Ascending aorta (tissue), 2 donors: ENCODE results near the gene PACRG. TPM values are rescaled to one million over a fixed set of nuclear protein-coding genes. Genes with fewer than 3 reads are reported as not detected.

Experiments used
- DNase-seq, 2 donors: peaks; one replicate each; pipeline ENCODE4 v3.0.0-alpha.2; 2019; ENCODE audit warnings: low spot score in 2 of 2
- H3K27ac ChIP-seq, 2 donors: fragments of 200-600 bp; sonication (generic); one replicate each; pipeline ENCODE4 v1.5.1; 2016 to 2017; ENCODE audit warnings: mild to moderate bottlenecking in 1 of 2
- H3K27me3 ChIP-seq: fragments of 200-600 bp; sonication (generic); one replicate; pipeline ENCODE4 v1.5.1; 2017
- H3K36me3 ChIP-seq, 2 donors: fragments of 200-600 bp; sonication (generic); one replicate each; pipeline ENCODE4 v1.5.1; 2016
- H3K4me1 ChIP-seq, 2 donors: fragments of 200-600 bp; sonication (generic); one replicate each; pipeline ENCODE4 v1.5.1; 2016 to 2017; ENCODE audit warnings: mild to moderate bottlenecking in 1 of 2
- H3K4me3 ChIP-seq, 2 donors: fragments of 200-600 bp; sonication (generic); one replicate each; pipeline ENCODE4 v1.5.1; 2016 to 2017; ENCODE audit warnings: mild to moderate bottlenecking in 1 of 2
- H3K9me3 ChIP-seq, 2 donors: fragments of 200-600 bp; sonication (generic); one replicate each; pipeline ENCODE4 v1.5.1; 2016
- CTCF ChIP-seq, 3 experiments: fragments of 200-600 bp in 2 of 3; fragments of 450-650 bp in 1 of 3; sonication (generic) in 2 of 3; IDR thresholded peaks; one replicate each; pipeline ENCODE4 v1.5.1; 2016 to 2019; ENCODE audit warnings: antibody characterized with exemption in 3 of 3, mild to moderate bottlenecking in 1 of 3, moderate library complexity in 1 of 3
- intact Hi-C: fragments of 100-400 bp; cut with DNase I; formaldehyde crosslinking; loops from one replicate; pipeline ENCODE4 v1.15.1; 2023
- total RNA-seq: library from RNA; depleted of rRNA; stranded (reverse); fragments of >200 nt; gene quantifications from one replicate; pipeline ENCODE4 v1.1.0, GENCODE V29; 2016

The PACRG gene
- total RNA-seq, 1 donor from 2014 or later, result not detected

DNA sequence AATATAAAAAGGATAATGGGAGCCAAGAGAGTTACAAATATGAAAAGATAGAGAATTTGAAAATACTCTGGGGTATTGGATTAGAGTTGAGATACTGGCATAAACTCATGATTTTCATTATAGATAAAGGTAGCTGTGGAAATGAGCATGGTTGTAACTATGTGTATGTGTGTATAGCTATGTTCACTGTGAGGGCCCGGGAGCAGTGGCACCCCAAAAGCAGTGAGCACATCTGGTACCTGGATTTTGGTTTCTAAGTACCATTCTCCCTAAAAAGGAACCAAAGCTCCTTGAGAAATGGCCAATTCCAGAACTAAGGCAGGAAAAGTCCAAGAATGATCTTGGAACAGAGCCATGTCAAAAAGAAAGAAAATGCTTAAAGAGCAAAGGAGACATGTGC, 484.3 kb downstream of the PACRG start:
- Histone ChIP-seq H3K4me1 (no peaks in the 10 kb centered on the region), H3K4me3 (no peak overlapping the region), H3K36me3 (no peaks in the 10 kb centered on the region), H3K9me3 (peaks cover 0 to 10% of the 10 kb centered on the region in 2 donors), H3K27ac (no peak overlapping the region), H3K27me3 (no peaks in the 10 kb centered on the region)
- no peak for TF ChIP-seq CTCF (IDR thresholded peaks at IDR 0.05)
- intact Hi-C loops, result no loop called here
- no peak for DNase-seq

DNA sequence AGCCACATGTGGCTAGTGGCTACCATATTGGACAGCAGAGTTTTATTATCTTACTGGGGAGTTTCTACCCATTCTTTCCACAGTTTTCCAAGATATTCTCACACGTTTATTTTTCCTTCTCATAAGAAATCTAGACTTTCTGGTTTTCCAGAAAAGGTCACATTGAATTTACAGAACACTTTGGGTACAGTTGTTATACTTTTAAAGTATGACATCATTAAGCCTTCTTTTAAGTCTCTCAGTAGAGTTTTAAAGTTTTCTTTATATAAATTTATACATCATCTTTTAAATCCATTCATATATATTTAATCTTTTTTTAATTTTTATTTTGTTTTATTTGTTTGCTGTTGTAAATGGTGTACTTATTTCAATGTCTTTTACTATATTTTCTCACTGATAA, 486.5 kb downstream of the PACRG start:
- DNase-seq, result no peak
- no peak overlapping the region for H3K27ac ChIP-seq
- intact Hi-C loops, result no loop called here
- TF ChIP-seq CTCF (IDR thresholded peaks at IDR 0.05), result no peak
- H3K4me1 ChIP-seq, result no peaks in the 10 kb centered on the region
- peaks cover 0 to 10% of the 10 kb centered on the region in 2 donors for H3K9me3 ChIP-seq
- no peak overlapping the region for H3K4me3 ChIP-seq
- H3K27me3 ChIP-seq, result no peaks in the 10 kb centered on the region
- H3K36me3 ChIP-seq, result no peaks in the 10 kb centered on the region

DNA sequence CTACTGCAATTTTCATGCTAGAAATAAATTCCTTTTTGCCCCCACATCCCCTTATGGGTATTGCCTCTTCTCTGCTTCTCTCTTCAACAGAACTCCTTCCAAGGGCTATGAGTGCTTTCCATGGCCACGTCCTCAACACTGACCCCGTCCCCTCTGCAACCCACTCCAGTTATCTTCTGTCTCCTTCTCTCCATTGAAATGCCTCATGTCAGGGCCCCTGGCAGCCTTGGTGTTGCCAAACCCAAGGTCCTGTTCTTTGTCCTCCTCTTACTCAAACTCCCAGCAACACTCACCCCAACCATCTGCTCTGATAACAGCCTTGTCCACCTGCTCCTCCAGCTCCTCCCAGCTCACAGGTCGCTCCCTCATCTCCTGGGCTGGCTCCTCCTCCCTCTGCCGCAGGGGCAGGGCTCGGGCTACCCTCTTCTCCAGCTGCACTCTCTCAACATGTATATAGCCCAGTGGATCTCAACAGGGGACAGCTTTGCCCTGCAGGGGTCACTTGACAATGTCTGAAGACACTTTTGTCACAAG, 490.7 kb downstream of the PACRG start:
- H3K36me3 ChIP-seq, result no peaks in the 10 kb centered on the region
- H3K27me3 ChIP-seq, result no peaks in the 10 kb centered on the region
- no peak overlapping the region for H3K27ac ChIP-seq
- intact Hi-C loops, result no loop called here
- H3K4me1 ChIP-seq, result no peaks in the 10 kb centered on the region
- no peaks in the 10 kb centered on the region for H3K9me3 ChIP-seq
- TF ChIP-seq CTCF (IDR thresholded peaks at IDR 0.05), result no peak
- no peak overlapping the region for H3K4me3 ChIP-seq
- DNase-seq, result no peak

GRCh38 chr6:163226181-163226835, 498.5 kb downstream of the PACRG start:
- H3K4me1 ChIP-seq, result no peaks in the 10 kb centered on the region
- H3K9me3 ChIP-seq, result no peaks in the 10 kb centered on the region
- TF ChIP-seq CTCF (IDR thresholded peaks at IDR 0.05), result no peak
- no peak for DNase-seq
- no peaks in the 10 kb centered on the region for H3K36me3 ChIP-seq
- H3K27ac ChIP-seq, result no peak overlapping the region
- H3K27me3 ChIP-seq, result no peaks in the 10 kb centered on the region
- intact Hi-C loops, result no loop called here
- H3K4me3 ChIP-seq, result no peak overlapping the region

- no peaks in the 10 kb centered on the region for H3K9me3 ChIP-seq
- H3K27ac ChIP-seq, result no peak overlapping the region
- no peaks in the 10 kb centered on the region for H3K4me1 ChIP-seq
- no peaks in the 10 kb centered on the region for H3K36me3 ChIP-seq
- no peaks in the 10 kb centered on the region for H3K27me3 ChIP-seq
- TF ChIP-seq CTCF (IDR thresholded peaks at IDR 0.05), result no peak
- no peak overlapping the region for H3K4me3 ChIP-seq
- DNase-seq, result no peak
- intact Hi-C loops, result no loop called here
These were observed 499.2 kb downstream of the PACRG start for GRCh38 chr6:163226836-163227485.
